ENCODE measurements around the gene RARS2.

RARS2 gene

GRCh38 chr6:87534377-87535047, 55.3 kb downstream of the RARS2 start:
- TF ChIP-seq CTCF (IDR thresholded peaks at IDR 0.05; ENCODE audit: control extremely low read depth, extremely low read depth, low read depth, missing control alignments): no peak
- ChIA-PET POLR2A (no interaction called here), CTCF (interaction anchor here (1.1 to 2.5 kb wide), 3 partner anchors 10 to 30 kb away, joined by 3 to 8 read pairs (median 3); no protein-coding TSS in a partner anchor)
- no peak for DNase-seq (ENCODE audit: extremely low spot score)

- POLR2A ChIA-PET: no interaction called here
- CTCF ChIA-PET: interaction anchor here (0.6 kb wide), 1 partner anchor 11 kb away, joined by 3 read pairs; no protein-coding TSS in a partner anchor
- DNase-seq (ENCODE audit: extremely low spot score): no peak
- TF ChIP-seq CTCF (IDR thresholded peaks at IDR 0.05; ENCODE audit: control extremely low read depth, extremely low read depth, low read depth, missing control alignments): no peak
These were observed 60.6 kb downstream of the RARS2 start for GRCh38 chr6:87529221-87529620.

GRCh38 chr6:87522686-87523085, 67.1 kb downstream of the RARS2 start:
- DNase-seq (ENCODE audit: extremely low spot score): no peak
- TF ChIP-seq CTCF (IDR thresholded peaks at IDR 0.05; ENCODE audit: control extremely low read depth, extremely low read depth, low read depth, missing control alignments): no peak
- ChIA-PET CTCF (no interaction called here), POLR2A (interaction anchor here (0.7 kb wide), 1 partner anchor 561 kb away, joined by 3 read pairs; no protein-coding TSS in a partner anchor)

GRCh38 chr6:87518453-87518852, 71.3 kb downstream of the RARS2 start:
- ChIA-PET CTCF (interaction anchor here (0.9 to 1.4 kb wide), 3 partner anchors 8 to 19 kb away, joined by 3 to 5 read pairs (median 3); no protein-coding TSS in a partner anchor), POLR2A (no interaction called here)
- DNase-seq (ENCODE audit: extremely low spot score): no peak
- TF ChIP-seq CTCF (IDR thresholded peaks at IDR 0.05; ENCODE audit: control extremely low read depth, extremely low read depth, low read depth, missing control alignments): no peak

GRCh38 chr6:87514831-87515230, 75.0 kb downstream of the RARS2 start:
- ChIA-PET CTCF (interaction anchor here (1.3 to 1.8 kb wide), 4 partner anchors 8 to 16 kb away, joined by 3 to 7 read pairs (median 4); no protein-coding TSS in a partner anchor), POLR2A (no interaction called here)
- DNase-seq (ENCODE audit: extremely low spot score): no peak
- no peak for TF ChIP-seq CTCF (IDR thresholded peaks at IDR 0.05; ENCODE audit: control extremely low read depth, extremely low read depth, low read depth, missing control alignments)

GRCh38 chr6:87504441-87504840, 85.3 kb downstream of the RARS2 start:
- no peak for DNase-seq (ENCODE audit: extremely low spot score)
- TF ChIP-seq CTCF (IDR thresholded peaks at IDR 0.05; ENCODE audit: control extremely low read depth, extremely low read depth, low read depth, missing control alignments): no peak
- POLR2A ChIA-PET: no interaction called here
- CTCF ChIA-PET: interaction anchor here (1.1 to 6.3 kb wide), 5 partner anchors 9 to 33 kb away, joined by 3 to 27 read pairs (median 7); no protein-coding TSS in a partner anchor

Measured in GM10248 (cell line).